22Rv1 (cell line): ENCODE results near the gene TCF23.

Source experiments
- CTCF ChIP-seq: fragments of 450-650 bp; IDR thresholded peaks from 2 replicates; pipeline ENCODE4 v1.5.1; 2017; ENCODE audit warnings: mild to moderate bottlenecking
- ZFX ChIP-seq: fragments of 450-650 bp; IDR thresholded peaks from 2 replicates; pipeline ENCODE4 v1.6.1; 2017; ENCODE audit warnings: antibody characterized with exemption, borderline replicate concordance

GRCh38 chr2:27160191-27160590 is 11.4 kb downstream of the TCF23 start:
- TF ChIP-seq CTCF, result no peak
- no peak for TF ChIP-seq ZFX
